GM19099 (cell line): ENCODE data around the gene TMEM235.

Experiments used
- POLR2A ChIP-seq: IDR thresholded peaks from 3 replicates; pipeline ENCODE4 v1.6.1; 2011; ENCODE audit warnings: low read depth; ENCODE audit not compliant: insufficient read length; ENCODE audit errors: extremely low read depth

Gene TMEM235

DNA sequence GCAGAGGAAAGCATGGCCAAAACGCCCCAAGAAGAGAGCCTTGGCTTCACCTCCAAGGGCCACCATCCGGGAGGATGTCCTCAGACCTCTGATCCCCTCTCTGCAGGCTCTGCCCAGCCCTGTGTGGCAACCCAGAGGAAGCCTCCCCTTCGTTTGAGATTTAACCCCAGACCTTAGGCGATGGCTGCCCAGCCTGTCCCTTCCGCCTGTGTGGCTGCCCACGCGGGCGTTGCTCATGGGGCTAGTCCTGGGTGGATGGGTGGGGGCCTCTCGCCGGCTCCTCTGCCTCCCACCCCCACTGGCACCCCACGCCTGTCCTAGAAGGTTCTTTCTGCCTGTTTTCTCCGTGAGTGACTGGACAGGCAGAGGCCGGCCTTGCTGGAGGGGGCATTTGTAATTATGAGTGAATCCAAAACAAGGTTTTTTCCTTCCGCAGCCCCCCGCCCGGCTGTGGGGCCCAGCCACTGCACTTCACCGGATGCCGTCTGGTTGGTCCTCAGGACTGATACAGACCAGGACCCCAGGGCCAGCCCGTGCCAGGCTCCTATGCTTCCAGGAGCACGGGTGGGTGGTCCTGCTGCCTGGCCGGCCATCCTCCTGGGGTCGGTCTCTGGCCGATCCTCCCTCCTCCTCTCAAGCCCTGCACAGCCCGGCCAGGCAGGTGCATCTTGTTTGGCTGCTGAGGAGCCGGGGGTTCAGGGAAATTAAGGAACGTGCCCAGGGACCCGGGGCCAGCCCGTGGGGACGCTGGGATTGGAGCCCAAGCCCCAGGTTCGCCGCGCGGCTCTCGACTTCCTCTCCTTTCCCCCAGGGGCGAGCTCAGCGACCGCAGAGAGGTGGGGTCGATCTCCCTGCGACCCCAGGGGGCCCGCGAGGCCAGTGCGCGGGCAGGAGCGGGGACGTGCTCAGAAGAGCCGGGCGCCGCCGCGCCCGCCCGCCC, at the start of gene TMEM235:
TSS of gene TMEM235 (plus strand) at position 636 of the 940 bp plus-strand sequence. CDS start 393 bp downstream, outside the sequence.
- TF ChIP-seq POLR2A: no peak

GRCh38 chr17:78182504-78182903, 48.9 kb upstream of the TMEM235 start:
- no peak for TF ChIP-seq POLR2A

DNA sequence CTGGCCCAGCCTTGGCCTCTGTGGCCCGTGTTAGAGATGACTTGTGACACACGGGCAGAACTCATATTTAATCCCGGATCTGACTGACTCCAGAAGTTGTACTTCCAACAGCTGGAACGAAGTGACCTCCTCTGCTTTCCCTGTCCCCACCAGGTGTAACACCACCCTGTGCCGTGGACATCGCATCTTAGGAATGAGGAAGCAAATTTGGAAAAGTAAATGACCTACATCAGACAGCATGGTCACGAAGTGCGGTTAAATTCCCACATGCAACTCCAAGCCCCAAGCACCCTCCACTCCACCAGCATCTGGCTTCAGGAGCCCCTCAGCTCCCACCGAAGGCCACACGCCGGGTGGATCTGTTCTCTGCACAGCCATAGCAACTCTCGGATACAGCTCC, 47.5 kb upstream of the TMEM235 start:
- TF ChIP-seq POLR2A: no peak

- no peak for TF ChIP-seq POLR2A
Observed at GRCh38 chr17:78184351-78184750, 47.1 kb upstream of the TMEM235 start.

- TF ChIP-seq POLR2A: no peak
Observed at GRCh38 chr17:78184868-78185267, 46.6 kb upstream of the TMEM235 start.

DNA sequence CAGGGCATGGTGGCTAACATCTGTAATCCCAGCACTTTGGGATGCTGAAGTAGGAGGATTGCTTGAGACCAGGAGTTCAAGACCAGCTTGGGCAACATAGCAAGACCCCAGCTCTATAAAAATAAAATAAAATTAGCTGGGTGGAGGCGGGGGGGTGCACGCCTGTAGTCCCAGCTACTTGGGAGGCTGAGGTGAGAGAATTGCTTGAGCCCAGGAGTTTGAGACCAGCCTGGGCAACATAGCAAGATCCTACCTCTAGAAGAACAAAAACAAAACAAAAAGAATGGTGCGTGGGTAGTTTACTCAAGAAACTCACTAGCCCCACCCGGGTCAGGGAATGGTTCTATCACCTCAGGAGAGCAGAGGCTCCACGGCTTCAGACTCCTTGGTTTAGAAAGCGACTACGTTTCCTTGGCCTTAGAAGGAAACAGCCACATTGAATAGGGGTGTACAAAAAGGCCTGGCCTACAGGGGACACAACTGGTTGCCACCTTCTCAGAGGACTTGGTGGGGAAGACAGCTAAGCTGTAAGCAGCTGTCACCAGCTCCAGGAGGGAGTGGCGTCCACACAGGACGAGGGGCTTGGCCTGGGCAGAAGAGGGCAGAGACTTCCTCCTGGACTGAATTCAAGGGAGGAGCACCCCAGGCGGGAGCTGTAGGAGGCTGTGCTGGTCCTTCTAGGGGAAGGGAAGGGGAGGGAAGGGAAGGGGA, 45.3 kb upstream of the TMEM235 start:
- TF ChIP-seq POLR2A: no peak

GRCh38 chr17:78186692-78187595, 44.5 kb upstream of the TMEM235 start, which contains the start of the genes AFMID and TK1:
Gene AFMID, plus strand, starts transcription at chr17:78187362. Its CDS starts 9 bp downstream, at chr17:78187371.
Gene TK1, minus strand, starts transcription at chr17:78187052. Its CDS starts 58 bp downstream, at chr17:78186994.
- peak; percentile 90 for TF ChIP-seq POLR2A

DNA sequence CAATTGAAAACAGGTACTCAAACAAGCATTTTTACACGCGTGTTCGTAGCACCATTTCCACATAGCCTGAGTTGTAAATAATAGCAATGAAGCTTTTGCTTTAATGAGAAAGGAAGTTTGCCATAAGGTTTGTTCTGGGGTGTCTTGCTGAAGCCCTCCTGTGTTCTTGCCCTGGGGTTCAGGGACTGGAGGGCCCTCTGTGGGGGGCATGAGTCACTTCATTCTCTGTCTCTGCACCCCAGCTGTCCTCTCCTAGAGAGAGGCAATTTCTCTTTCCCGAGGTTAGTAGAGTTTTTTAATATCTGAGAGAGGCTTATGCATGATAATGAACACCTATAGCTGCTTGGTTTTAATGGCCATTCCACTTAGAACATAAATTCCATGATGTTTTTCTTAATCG, 34.7 kb upstream of the TMEM235 start:
- TF ChIP-seq POLR2A: no peak

DNA sequence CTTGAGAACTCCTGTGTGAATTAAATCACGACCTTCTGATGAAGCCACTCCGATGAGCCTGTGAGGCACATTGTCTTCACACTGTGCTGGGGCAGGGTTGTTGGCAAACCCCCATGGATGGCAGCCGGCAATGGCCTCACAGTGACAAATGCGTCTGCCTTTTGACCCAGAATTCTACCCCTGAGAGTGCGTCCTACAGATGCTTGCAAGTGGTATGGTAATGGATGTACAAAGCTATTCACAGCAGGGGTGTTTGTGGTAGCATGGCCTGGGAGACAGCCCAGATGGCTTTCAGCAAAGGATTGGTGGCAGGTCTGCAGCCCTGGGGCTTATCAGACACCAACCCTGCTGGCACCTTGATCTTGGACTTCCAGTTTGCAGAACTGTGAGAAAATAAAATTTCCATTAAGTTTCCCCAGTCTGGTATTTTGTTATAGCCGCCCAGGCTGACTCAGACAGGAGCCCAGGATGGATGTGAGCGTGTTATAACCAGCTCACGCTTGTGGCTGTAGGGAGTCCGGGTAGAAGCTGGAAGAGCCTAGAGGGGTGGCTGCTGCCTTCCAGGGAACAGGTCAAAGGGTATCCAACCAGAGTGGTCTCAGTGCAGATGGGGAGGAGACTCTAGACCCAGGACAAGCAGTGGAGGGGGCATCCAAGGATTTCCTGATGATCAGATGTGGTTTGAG, 34.1 kb upstream of the TMEM235 start:
- no peak for TF ChIP-seq POLR2A

GRCh38 chr17:78200451-78200850, 31.0 kb upstream of the TMEM235 start:
- TF ChIP-seq POLR2A: no peak

- TF ChIP-seq POLR2A: no peak
Observed at GRCh38 chr17:78202666-78203065, 28.8 kb upstream of the TMEM235 start.

GRCh38 chr17:78204387-78205123, 26.9 kb upstream of the TMEM235 start:
- no peak for TF ChIP-seq POLR2A

GRCh38 chr17:78205124-78205775, 26.2 kb upstream of the TMEM235 start:
- TF ChIP-seq POLR2A: no peak

DNA sequence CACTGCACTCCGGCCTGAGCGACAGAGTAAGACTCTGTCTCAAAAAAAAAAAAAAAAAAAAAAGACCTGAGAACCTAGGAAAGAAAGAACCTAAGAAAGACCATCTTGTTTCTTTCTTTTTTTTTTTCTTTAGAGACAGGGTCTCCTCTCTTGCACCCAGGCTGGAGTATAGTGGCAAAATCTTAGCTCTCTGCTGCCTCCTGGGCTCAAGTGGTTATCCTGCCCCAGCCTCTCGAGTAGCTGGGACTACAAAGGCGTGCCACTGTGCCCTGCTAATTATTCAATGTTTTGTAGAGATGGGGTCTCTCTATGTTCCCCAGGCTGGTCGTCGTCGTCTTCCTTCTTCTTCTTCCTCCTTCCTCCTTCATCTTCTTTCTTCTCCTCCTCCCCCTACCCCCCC, 25.1 kb upstream of the TMEM235 start:
- no peak for TF ChIP-seq POLR2A

DNA sequence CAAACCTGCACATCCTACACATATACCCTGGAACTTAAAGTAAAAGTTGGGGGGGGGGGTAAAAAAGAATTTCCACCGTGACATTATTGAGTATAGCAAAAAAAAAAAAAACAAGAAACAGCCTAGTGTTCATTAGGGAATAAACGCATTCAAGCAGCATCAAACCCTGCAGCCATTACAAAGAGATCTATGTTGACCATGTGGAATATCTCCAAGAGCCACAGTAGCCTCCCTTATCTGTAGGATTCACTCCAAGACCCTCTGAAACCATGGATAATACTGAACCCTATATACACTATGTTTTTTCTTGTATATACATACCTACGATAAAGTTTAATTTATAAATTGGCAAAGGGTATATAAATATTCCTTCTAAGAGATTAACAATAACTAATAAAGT, 22.9 kb upstream of the TMEM235 start:
- no peak for TF ChIP-seq POLR2A
